IMR-90 (cell line): ENCODE results near the gene CD84. TPM values are rescaled to one million over a fixed set of nuclear protein-coding genes. Genes with fewer than 3 reads are reported as not detected.
"Not testable (repeated sequence)": the region's sequence is repeated elsewhere in the genome, so short reads cannot be mapped to it uniquely, and the experiment has no call there.

ENCODE experiments used
- ATAC-seq: fragments of 200-7000 bp; cut with Tn5 transposase; 2 replicates; pipeline ENCODE4 v1.9.1; 2020; ENCODE audit warnings: low read depth, mild to moderate bottlenecking, moderate library complexity
- BruUV-seq: library from RNA; stranded (reverse); fragments of 400-500 nt; replicated peaks from 2 replicates; lab custom pipeline; 2021; lab: Mats Ljungman, UMichigan
- CTCF ChIA-PET: fragments of 300-600 bp; formaldehyde crosslinking; extraction: SDS; loops from one replicate; lab custom pipeline; 2021; ENCODE audit warnings: antibody characterized with exemption; lab: Yijun Ruan, JAX
- POLR2A ChIA-PET: fragments of 300-600 bp; sonication (Branson Sonifier 250); formaldehyde crosslinking; loops from one replicate; lab custom pipeline; 2022; ENCODE audit warnings: antibody characterized with exemption; ENCODE audit not compliant: unreplicated experiment; lab: Charles Lee
- DNase-seq: peaks from one replicate; pipeline ENCODE4 v3.0.0; 2013
- H2AFZ ChIP-seq: replicated peaks from 2 replicates; pipeline ENCODE3; 2013; ENCODE audit warnings: low read length, mild to moderate bottlenecking; ENCODE audit not compliant: poor library complexity
- H2AK5ac ChIP-seq: 2 replicates; pipeline ENCODE4 v1.6.1; 2013; ENCODE audit warnings: low read depth, low read length, inconsistent platforms
- H2AK9ac ChIP-seq: replicated peaks from 2 replicates; pipeline ENCODE3; 2013; ENCODE audit warnings: mild to moderate bottlenecking, low read depth, low read length, moderate library complexity; ENCODE audit not compliant: poor library complexity
- H2BK120ac ChIP-seq: 2 replicates; pipeline ENCODE4 v1.6.1; 2013; ENCODE audit warnings: low read depth, low read length, inconsistent platforms
- H2BK15ac ChIP-seq: 3 replicates; pipeline ENCODE4 v1.6.1; 2013; ENCODE audit warnings: low read depth, low read length, inconsistent platforms
- H2BK20ac ChIP-seq: 2 replicates; pipeline ENCODE4 v1.6.1; 2013; ENCODE audit warnings: low read depth, mild to moderate bottlenecking, inconsistent platforms, low read length, moderate library complexity
- H2BK5ac ChIP-seq: 2 replicates; pipeline ENCODE4 v1.6.1; 2013; ENCODE audit warnings: mild to moderate bottlenecking, low read depth, low read length, inconsistent platforms; ENCODE audit not compliant: poor library complexity, severe bottlenecking
- H3K14ac ChIP-seq: replicated peaks from 2 replicates; pipeline ENCODE4 v1.6.1; 2013; ENCODE audit warnings: low read depth, low read length, inconsistent platforms
- H3K18ac ChIP-seq: 2 replicates; pipeline ENCODE4 v1.6.1; 2013; ENCODE audit warnings: low read depth, low read length, control low read depth
- H3K23ac ChIP-seq: 2 replicates; pipeline ENCODE4 v1.6.1; 2013; ENCODE audit warnings: low read depth, low read length, inconsistent platforms
- H3K27ac ChIP-seq: 2 replicates; pipeline ENCODE4 v1.5.1; 2013; ENCODE audit warnings: mild to moderate bottlenecking, control low read depth, low read length; ENCODE audit not compliant: insufficient read depth
- H3K27me3 ChIP-seq: 2 replicates; pipeline ENCODE4 v1.6.1; 2013; ENCODE audit warnings: low read length; ENCODE audit not compliant: control insufficient read depth, insufficient read depth
- H3K36me3 ChIP-seq: 2 replicates; pipeline ENCODE4 v1.6.1; 2013; ENCODE audit warnings: low read length, mixed read lengths; ENCODE audit not compliant: control insufficient read depth, insufficient read depth
- H3K4ac ChIP-seq: 2 replicates; pipeline ENCODE4 v1.6.1; 2013; ENCODE audit warnings: low read depth, low read length, inconsistent platforms
- H3K4me1 ChIP-seq: 2 replicates; pipeline ENCODE4 v1.6.1; 2013; ENCODE audit warnings: low read length, mixed read lengths; ENCODE audit not compliant: control insufficient read depth, insufficient read depth
- H3K4me2 ChIP-seq: 2 replicates; pipeline ENCODE4 v1.6.1; 2013; ENCODE audit warnings: low read depth, mild to moderate bottlenecking, control low read depth, low read length, moderate library complexity
- H3K4me3 ChIP-seq: 2 replicates; pipeline ENCODE4 v1.5.1; 2013; ENCODE audit warnings: low read depth, mild to moderate bottlenecking, control low read depth, low read length, moderate library complexity; ENCODE audit not compliant: insufficient read depth
- H3K56ac ChIP-seq: 2 replicates; pipeline ENCODE4 v1.6.1; 2013; ENCODE audit warnings: low read length, inconsistent platforms; ENCODE audit not compliant: insufficient read depth; ENCODE audit errors: extremely low read depth
- H3K79me1 ChIP-seq, 2 experiments: 2 replicates each; pipeline ENCODE4 v1.6.1; 2013; ENCODE audit warnings: low read length in 2 of 2, inconsistent platforms in 1 of 2, low read depth in 1 of 2
- H3K9ac ChIP-seq: 2 replicates; pipeline ENCODE4 v1.6.1; 2013; ENCODE audit warnings: low read depth, low read length, control low read depth
- H3K9me1 ChIP-seq: 2 replicates; pipeline ENCODE4 v1.6.1; 2013; ENCODE audit warnings: low read length, inconsistent platforms; ENCODE audit not compliant: insufficient read depth
- H3K9me3 ChIP-seq: 2 replicates; pipeline ENCODE4 v1.6.1; 2013; ENCODE audit warnings: low read length; ENCODE audit not compliant: control insufficient read depth, insufficient read depth
- H4K20me1 ChIP-seq: 2 replicates; pipeline ENCODE4 v1.6.1; 2013; ENCODE audit warnings: low read length, inconsistent platforms; ENCODE audit not compliant: insufficient read depth
- H4K5ac ChIP-seq: 2 replicates; pipeline ENCODE4 v1.6.1; 2013; ENCODE audit warnings: mild to moderate bottlenecking, low read depth, low read length, control low read depth
- H4K8ac ChIP-seq, 2 experiments: 2 replicates each; pipeline ENCODE4 v1.6.1; 2013; ENCODE audit warnings: low read depth in 2 of 2, low read length in 2 of 2, control low read depth in 1 of 2, inconsistent platforms in 1 of 2
- H4K91ac ChIP-seq: 2 replicates; pipeline ENCODE4 v1.6.1; 2013; ENCODE audit warnings: low read depth, low read length, inconsistent platforms; ENCODE audit not compliant: insufficient read depth
- WGBS, 2 experiments: methylation state at CpG; one replicate each; pipeline versions ENCODE4 v1.1.5 to v1.1.7; 2013; ENCODE audit warnings: missing lambda C conversion rate in 2 of 2; ENCODE audit not compliant: insufficient read length in 1 of 2; ENCODE audit errors: extremely low coverage in 2 of 2; 5-methylcytosine and 5-hydroxymethylcytosine counted together
- dilution Hi-C: fragments of 300-500 bp; cut with HindIII; formaldehyde crosslinking; loops from one replicate; pipeline ENCODE4 v1.14.3; 2018; ENCODE audit warnings: low sequenced_read_pairs; ENCODE audit not compliant: unreplicated experiment
- in situ Hi-C: fragments of 300-500 bp; cut with MboI; formaldehyde crosslinking; loops from 3 replicates; pipeline ENCODE4 v1.14.3; 2019; ENCODE audit warnings: low sequenced_read_pairs, inconsistent platforms, mixed read lengths
- intact Hi-C: fragments of 100-400 bp; cut with micrococcal nuclease; formaldehyde crosslinking; loops from 2 replicates; pipeline ENCODE4 v1.10.0; 2022
- polyA plus RNA-seq, 3 experiments: library from polyadenylated mRNA; depleted of rRNA; stranded (reverse); fragments of >200 nt; gene quantifications; 2 replicates each; pipeline ENCODE4 v1.2.3, GENCODE V29; 2012; ENCODE audit warnings: low replicate concordance in 1 of 3
- total RNA-seq: library from RNA; depleted of rRNA; stranded (reverse); fragments of >200 nt; gene quantifications from 2 replicates; pipeline ENCODE4 v1.2.3, GENCODE V29; 2012

Gene CD84
- total and polyA plus RNA-seq, 2 of the 4 experiments (the other 2 are of a cell fraction): not detected

- H2BK120ac ChIP-seq, H3K27me3 ChIP-seq, H2BK5ac ChIP-seq, H3K4ac ChIP-seq, H4K8ac ChIP-seq, BruUV-seq, H2BK15ac ChIP-seq, H3K9me1 ChIP-seq, DNase-seq, H3K4me3 ChIP-seq, H2AK9ac ChIP-seq, H3K18ac ChIP-seq, in situ Hi-C loops, H4K91ac ChIP-seq, H3K56ac ChIP-seq, H3K27ac ChIP-seq, H3K4me1 ChIP-seq, H3K9me3 ChIP-seq, POLR2A ChIA-PET, H3K9ac ChIP-seq, H4K20me1 ChIP-seq, H3K14ac ChIP-seq, H2AFZ ChIP-seq, H4K5ac ChIP-seq, CTCF ChIA-PET, H3K23ac ChIP-seq, dilution Hi-C loops, intact Hi-C loops, H2BK20ac ChIP-seq, H2AK5ac ChIP-seq, H3K36me3 ChIP-seq, H3K79me1 ChIP-seq, ATAC-seq, H3K4me2 ChIP-seq: not testable (repeated sequence)
- no CpG with 5 or more reads among the region's 7 CpGs for WGBS, 2 experiments
These were observed 49.8 kb downstream of the CD84 start for GRCh38 chr1:160529401-160529952.

- H3K27me3 ChIP-seq, H2BK120ac ChIP-seq, intact Hi-C loops, H2AFZ ChIP-seq, H4K8ac ChIP-seq, H3K18ac ChIP-seq, H3K4me3 ChIP-seq, H3K9me3 ChIP-seq, POLR2A ChIA-PET, ATAC-seq, H3K14ac ChIP-seq, H3K27ac ChIP-seq, H3K9ac ChIP-seq, H3K4ac ChIP-seq, H3K79me1 ChIP-seq, dilution Hi-C loops, in situ Hi-C loops, DNase-seq, H3K56ac ChIP-seq, H3K23ac ChIP-seq, H3K9me1 ChIP-seq, H2BK15ac ChIP-seq, H2AK9ac ChIP-seq, H2BK5ac ChIP-seq, H2BK20ac ChIP-seq, H2AK5ac ChIP-seq, H4K5ac ChIP-seq, H4K91ac ChIP-seq, BruUV-seq, H3K4me2 ChIP-seq, H3K36me3 ChIP-seq, H4K20me1 ChIP-seq, H3K4me1 ChIP-seq: not testable (repeated sequence)
- CTCF ChIA-PET: interaction anchor here (0.7 kb wide), 1 partner anchor 1767 kb away, joined by 4 read pairs; no protein-coding TSS in a partner anchor
- no CpG with 5 or more reads among the region's 2 CpGs for WGBS, 2 experiments
These were observed 55.5 kb downstream of the CD84 start for GRCh38 chr1:160523789-160524188.
